GM12865 (cell line): ENCODE data around the gene THAP12.
A peak's percentile ranks its signal among the peaks of the same experiment; 100 is the strongest.
"Not testable (repeated sequence)": the region's sequence is repeated elsewhere in the genome, so short reads cannot be mapped to it uniquely, and the experiment has no call there.

Experiments used
- DNase-seq: peaks from one replicate; pipeline ENCODE4 v3.0.0; 2010; ENCODE audit warnings: low read depth
- H3K4me3 ChIP-seq: 2 replicates; pipeline ENCODE4 v1.5.1; 2011; ENCODE audit warnings: mild to moderate bottlenecking, low read depth, low read length, control low read depth
- TF ChIP-seq, protein P1 (sequence below): IDR thresholded peaks from 2 replicates; pipeline ENCODE4 v1.5.1; 2011; ENCODE audit warnings: low read length, control low read depth, low read depth, inconsistent platforms; ENCODE audit not compliant: insufficient read depth; ENCODE audit errors: missing control alignments

Gene THAP12

DNA sequence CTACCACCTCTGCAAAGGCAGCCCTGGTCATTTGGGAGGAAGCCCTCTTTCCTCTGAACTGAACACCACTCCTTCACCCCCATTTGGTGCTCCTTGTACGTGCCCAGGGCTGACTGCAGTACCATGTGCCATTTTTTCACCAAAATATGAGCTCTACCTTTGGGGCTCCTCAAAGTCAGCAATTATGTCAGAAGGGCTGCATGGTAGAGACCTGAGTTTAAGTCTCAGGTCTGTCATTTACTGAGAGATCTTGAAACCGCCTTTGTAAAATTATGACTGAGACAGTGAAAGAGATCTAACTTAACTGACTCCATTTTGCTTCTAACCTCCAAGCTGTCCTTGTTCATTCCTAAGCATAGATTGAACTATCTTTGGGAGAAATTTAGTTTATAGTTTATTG, 58.0 kb downstream of the THAP12 start:
- H3K4me3 ChIP-seq, result no peak overlapping the region

DNA sequence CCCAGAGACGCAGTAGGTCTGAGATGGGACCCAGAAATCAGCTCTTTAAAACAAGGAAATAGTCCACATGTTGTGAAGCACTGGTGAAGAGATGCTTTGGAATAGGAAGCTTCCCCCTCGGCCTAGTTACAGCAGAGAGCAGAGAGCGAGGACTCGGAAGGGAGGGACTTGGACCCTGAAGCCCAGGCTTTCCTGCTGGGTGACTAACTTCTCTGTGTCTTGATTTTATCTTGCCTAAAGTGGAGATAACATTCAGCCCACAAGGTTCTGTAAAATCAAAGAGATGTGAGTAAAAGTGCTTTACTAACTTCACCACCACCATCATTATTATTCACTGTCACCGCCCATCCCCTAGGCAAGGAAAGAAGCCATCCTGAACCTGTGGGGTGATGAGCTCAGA, 58.4 kb downstream of the THAP12 start:
- DNase-seq, result no peak
- no peak overlapping the region for H3K4me3 ChIP-seq
- TF ChIP-seq, protein P1, sequence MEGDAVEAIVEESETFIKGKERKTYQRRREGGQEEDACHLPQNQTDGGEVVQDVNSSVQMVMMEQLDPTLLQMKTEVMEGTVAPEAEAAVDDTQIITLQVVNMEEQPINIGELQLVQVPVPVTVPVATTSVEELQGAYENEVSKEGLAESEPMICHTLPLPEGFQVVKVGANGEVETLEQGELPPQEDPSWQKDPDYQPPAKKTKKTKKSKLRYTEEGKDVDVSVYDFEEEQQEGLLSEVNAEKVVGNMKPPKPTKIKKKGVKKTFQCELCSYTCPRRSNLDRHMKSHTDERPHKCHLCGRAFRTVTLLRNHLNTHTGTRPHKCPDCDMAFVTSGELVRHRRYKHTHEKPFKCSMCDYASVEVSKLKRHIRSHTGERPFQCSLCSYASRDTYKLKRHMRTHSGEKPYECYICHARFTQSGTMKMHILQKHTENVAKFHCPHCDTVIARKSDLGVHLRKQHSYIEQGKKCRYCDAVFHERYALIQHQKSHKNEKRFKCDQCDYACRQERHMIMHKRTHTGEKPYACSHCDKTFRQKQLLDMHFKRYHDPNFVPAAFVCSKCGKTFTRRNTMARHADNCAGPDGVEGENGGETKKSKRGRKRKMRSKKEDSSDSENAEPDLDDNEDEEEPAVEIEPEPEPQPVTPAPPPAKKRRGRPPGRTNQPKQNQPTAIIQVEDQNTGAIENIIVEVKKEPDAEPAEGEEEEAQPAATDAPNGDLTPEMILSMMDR, result no peak

More for the DNA sequence above, 58.0 kb downstream of the THAP12 start:
- TF ChIP-seq, protein P1, result no peak
- DNase-seq, result no peak

DNA sequence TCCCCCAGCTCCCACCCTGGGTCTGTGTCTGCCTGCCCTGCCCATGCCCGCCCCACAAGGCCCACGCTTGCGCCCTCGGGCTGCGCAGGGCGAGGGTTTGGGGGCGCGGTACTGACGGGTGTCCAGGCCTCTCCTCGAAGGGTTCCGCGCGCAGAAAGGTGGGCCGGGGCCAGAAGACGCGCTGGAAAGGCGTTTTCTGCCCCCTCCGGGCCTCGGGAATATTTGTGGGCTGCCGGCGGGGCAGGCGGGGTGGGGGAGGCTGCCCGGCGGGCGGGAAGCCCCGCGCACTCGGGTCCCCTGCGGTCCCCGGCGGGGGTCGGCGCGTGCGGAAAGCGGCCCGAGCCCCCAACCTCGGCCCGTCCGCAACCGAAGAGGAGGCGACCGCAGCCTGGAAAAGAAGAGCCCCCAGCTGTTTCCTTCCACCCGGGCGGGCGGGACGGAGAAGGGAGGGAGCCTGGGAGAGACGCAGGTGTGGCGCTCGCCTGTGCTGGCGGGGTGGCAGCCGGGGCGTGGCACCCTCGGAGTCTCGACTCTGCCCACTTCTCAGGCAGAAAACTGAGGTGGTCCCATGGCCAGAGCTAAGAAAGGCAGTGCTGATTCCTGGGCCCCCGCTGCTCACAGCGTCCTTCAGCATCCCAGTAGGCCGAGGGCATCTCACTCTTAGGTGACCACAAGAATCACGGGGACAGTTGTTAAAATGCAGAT, 59.0 kb downstream of the THAP12 start:
- H3K4me3 ChIP-seq, result no peak overlapping the region
- TF ChIP-seq, protein P1, result no peak
- DNase-seq, result no peak

DNA sequence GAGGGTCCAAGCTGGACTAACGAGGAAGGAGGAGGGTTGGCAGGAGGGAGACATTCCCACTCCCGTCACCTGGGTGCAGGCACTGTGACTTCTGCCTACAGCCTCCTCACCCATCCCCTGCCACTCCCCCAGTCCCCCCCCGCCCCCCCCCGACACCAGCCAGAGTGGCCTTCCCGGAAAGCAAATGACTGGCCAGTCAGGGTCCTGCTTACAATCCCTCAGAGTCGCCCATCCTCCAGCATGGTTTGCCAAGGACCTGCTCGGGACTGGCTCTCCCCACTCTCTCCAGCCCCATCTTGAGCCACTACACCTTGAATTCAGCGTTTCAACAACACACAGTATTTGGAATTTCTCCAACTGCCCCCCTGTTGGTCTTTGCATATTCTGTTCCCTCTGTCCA, 59.6 kb downstream of the THAP12 start:
- no peak overlapping the region for H3K4me3 ChIP-seq
- no peak for DNase-seq
- TF ChIP-seq, protein P1, result no peak

DNA sequence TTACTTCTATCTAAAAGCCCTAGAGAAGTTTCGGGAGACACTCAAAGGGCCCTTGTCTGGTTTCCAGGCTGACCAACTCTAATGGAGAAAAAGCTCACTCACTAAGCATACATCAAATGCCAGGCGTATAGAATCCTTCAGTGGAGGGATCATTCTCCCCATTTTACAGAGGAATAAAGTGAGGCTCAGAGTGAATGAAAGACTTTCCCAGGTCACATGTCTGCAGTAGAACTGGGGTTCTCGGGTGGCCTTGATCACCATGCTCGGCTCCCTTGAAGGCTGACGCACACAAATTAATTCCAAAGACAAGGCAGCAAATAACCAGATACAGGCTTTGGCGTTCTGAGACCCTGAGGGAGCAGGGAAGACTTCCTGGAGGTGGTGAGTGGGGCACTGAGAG, 60.0 kb downstream of the THAP12 start:
- DNase-seq, result no peak
- no peak overlapping the region for H3K4me3 ChIP-seq
- TF ChIP-seq, protein P1, result no peak

DNA sequence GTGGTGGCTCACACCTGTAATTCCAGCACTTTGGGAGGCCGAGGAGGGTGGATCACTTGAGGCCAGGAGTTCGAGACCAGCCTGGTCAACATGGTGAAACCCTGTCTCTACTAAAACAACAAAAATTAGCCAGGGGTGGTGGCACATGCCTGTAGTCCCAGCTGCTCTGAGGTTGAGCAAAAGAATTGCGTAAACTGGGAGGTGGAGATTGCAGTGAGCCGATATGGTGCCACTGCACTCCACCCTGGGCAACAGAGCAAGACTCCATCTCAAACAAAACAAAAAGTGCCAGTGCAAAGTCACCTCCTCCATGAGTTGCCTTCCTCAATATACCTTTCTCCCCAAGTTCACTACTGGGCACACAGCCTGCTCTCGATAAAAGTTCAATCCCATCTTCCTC, 61.1 kb downstream of the THAP12 start:
- not testable (repeated sequence) for DNase-seq

DNA sequence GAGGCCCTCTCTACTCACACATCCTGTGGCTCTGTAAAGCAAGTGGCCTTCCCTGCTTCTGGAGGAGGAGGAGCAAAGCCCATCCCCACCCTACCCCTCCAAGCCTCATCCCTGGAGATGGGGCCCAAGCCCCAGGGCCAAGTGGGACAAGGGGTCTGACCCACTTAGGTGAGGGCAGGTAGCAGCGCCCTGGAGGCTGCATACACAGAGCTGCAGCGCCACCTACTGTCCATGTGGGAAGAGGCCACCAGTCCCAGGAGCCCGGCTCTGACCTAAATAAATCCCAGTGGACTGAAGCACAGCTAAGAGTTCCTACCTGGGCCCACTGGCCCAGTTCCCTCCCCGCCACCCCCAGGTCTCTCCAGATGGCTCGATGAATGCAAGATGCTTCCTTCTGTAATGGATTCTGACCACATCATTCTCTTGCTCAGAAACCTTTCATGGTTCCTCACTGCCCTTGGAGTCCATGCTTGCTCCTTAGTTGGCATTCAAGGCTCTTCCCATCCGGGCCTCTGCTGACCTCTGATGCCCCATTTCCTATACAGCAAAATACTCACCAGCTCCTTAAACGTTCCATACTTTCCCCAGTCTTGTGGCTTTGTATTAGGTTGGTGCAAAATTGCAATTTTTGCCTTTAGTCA, 62.1 kb downstream of the THAP12 start:
- TF ChIP-seq, protein P1, result peak; percentile 95
- H3K4me3 ChIP-seq, result no peak overlapping the region
- DNase-seq, result peak; percentile 88

More for the DNA sequence above, 61.1 kb downstream of the THAP12 start:
- H3K4me3 ChIP-seq, result not testable (repeated sequence)
